HepG2 (cell line): Measurements from ENCODE around the gene PRSS27. TPM values are rescaled to one million over a fixed set of nuclear protein-coding genes. Genes with fewer than 3 reads are reported as not detected.

ENCODE experiments used
- ELF1 ChIP-seq: sonication (generic); formaldehyde crosslinking; IDR thresholded peaks from 2 replicates; pipeline ENCODE4 v1.4.0; 2020; ENCODE audit warnings: missing genetic modification reagents
- HOXD1 ChIP-seq: sonication (generic); formaldehyde crosslinking; IDR thresholded peaks from 2 replicates; pipeline ENCODE4 v1.5.0; 2020; ENCODE audit warnings: missing genetic modification reagents
- LCORL ChIP-seq, 2 experiments: fragments of 450-650 bp in 1 of 2; sonication (generic) in 1 of 2; formaldehyde crosslinking in 1 of 2; IDR thresholded peaks; 2 replicates each; pipeline versions ENCODE4 v1.5.0 to v1.6.1; 2017 to 2020; ENCODE audit warnings: antibody characterized with exemption in 1 of 2, missing genetic modification reagents in 1 of 2
- MBNL3 ChIP-seq: fragments of 250-450 bp; sonication (Bioruptor Pico); conservative IDR thresholded peaks from 2 replicates; pipeline ENCODE4 v1.8.0; 2022; ENCODE audit warnings: mild to moderate bottlenecking, inconsistent platforms
- U2AF2 ChIP-seq: fragments of 200-400 bp; formaldehyde crosslinking; IDR thresholded peaks from 2 replicates; pipeline ENCODE4 v1.6.1; 2017; ENCODE audit warnings: low read depth, mild to moderate bottlenecking, low read length
- ZBTB40 ChIP-seq, 2 experiments: fragments of 450-650 bp in 1 of 2; sonication (generic) in 1 of 2; formaldehyde crosslinking in 1 of 2; IDR thresholded peaks; 2 replicates each; pipeline versions ENCODE4 v1.6.1 to v1.8.0; 2016 to 2022; ENCODE audit warnings: antibody characterized with exemption in 1 of 2, mild to moderate bottlenecking in 1 of 2, missing genetic modification reagents in 1 of 2
- ZFY ChIP-seq: sonication (generic); formaldehyde crosslinking; IDR thresholded peaks from 2 replicates; pipeline ENCODE4 v1.4.0; 2020; ENCODE audit warnings: missing genetic modification reagents
- ZNF407 ChIP-seq: sonication (generic); formaldehyde crosslinking; IDR thresholded peaks from one replicate; pipeline ENCODE4 v1.5.1; 2020; ENCODE audit warnings: mild to moderate bottlenecking, missing genetic modification reagents; ENCODE audit errors: not compliant biosample characterization
- polyA plus RNA-seq, 8 experiments: library from polyadenylated mRNA; depleted of rRNA in 3 of 8; stranded (reverse) in 7 of 8; unstranded in 1 of 8; fragments of >200 nt; fragmentation: Illumina TruSeq in 4 of 8; extraction: Trizol in 4 of 8; gene quantifications; 2 replicates each; pipeline versions ENCODE4 v1.2.1 to v1.2.3, GENCODE V29; 2011 to 2016; ENCODE audit warnings: low read depth in 4 of 8, missing spikeins in 1 of 8, mixed read lengths in 1 of 8; ENCODE audit not compliant: insufficient read depth in 1 of 8
- total RNA-seq, 5 experiments: library from RNA; depleted of rRNA; stranded (reverse); fragments of >200 nt; fragmentation: Illumina TruSeq; extraction: Trizol; gene quantifications; 2 replicates each; pipeline ENCODE4 v1.2.3, GENCODE V29; 2016; ENCODE audit warnings: low read depth in 1 of 5

Gene PRSS27
- total and polyA plus RNA-seq, 2 of the 13 experiments (the other 11 are each of a cell fraction or from before 2014, with no cell fraction given): 0.20 to 0.73 TPM

- TF ChIP-seq ELF1 (CRISPR knock-in tag): peak; percentile 73
- no peak for TF ChIP-seq ZNF407
- TF ChIP-seq ZFY (CRISPR knock-in tag): peak; percentile 90
- no peak for TF ChIP-seq U2AF2
- no peak for TF ChIP-seq LCORL (IDR thresholded peaks at IDR 0.05)
- TF ChIP-seq LCORL (CRISPR knock-in tag; IDR thresholded peaks at IDR 0.05): peak; percentile 33; the same call in 1 of the 2 replicates
- TF ChIP-seq ZBTB40 (IDR thresholded peaks at IDR 0.05): peak; percentile 87
- peak; percentile 68; the same call in 1 of the 2 replicates for TF ChIP-seq ZBTB40 (CRISPR knock-in tag; IDR thresholded peaks at IDR 0.05)
- peak; percentile 47; the same call in 1 of the 2 replicates for TF ChIP-seq HOXD1 (CRISPR knock-in tag)
- TF ChIP-seq MBNL3 (CRISPR knock-in tag): no peak
Observed at GRCh38 chr16:2720719-2721633, 952 bp upstream of the PRSS27 start (continued).
